D721Med (cell line): ENCODE data around the gene PANK3.

ENCODE experiments used
- DNase-seq: peaks from one replicate; pipeline ENCODE4 v3.0.0; 2011; ENCODE audit warnings: low spot score; ENCODE audit not compliant: insufficient read length
- FAIRE-seq: peaks from 2 replicates; lab custom pipeline; 2011; peaks lifted over from hg19 to GRCh38; lab: Jason Lieb, UNC
- TF ChIP-seq, protein P1 (sequence below): IDR thresholded peaks from 2 replicates; pipeline ENCODE4 v1.5.1; 2012; ENCODE audit warnings: mild to moderate bottlenecking, control low read depth; ENCODE audit not compliant: insufficient read depth; ENCODE audit errors: missing control alignments

PANK3 gene

DNA sequence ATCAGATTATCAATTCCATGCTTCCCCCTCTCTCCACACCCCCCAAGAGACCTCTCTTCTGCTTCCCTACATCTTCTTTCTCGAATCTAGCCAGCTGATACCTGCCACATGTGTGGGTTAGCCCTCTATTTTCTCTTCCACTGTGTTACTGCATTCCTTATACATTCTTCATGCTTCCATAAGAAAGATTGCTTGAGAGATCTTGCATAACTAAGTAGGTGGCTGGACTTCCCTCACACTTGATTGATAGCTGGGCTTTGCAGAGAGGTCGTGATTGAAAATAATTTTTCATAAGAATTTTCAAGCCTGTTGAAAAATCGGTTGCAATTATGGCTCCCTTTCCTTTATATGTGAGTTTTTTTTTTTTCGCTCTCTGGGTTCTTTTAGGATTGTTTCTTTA, 33.0 kb upstream of the PANK3 start:
- no peak for FAIRE-seq
- no peak for DNase-seq
- TF ChIP-seq, protein P1, sequence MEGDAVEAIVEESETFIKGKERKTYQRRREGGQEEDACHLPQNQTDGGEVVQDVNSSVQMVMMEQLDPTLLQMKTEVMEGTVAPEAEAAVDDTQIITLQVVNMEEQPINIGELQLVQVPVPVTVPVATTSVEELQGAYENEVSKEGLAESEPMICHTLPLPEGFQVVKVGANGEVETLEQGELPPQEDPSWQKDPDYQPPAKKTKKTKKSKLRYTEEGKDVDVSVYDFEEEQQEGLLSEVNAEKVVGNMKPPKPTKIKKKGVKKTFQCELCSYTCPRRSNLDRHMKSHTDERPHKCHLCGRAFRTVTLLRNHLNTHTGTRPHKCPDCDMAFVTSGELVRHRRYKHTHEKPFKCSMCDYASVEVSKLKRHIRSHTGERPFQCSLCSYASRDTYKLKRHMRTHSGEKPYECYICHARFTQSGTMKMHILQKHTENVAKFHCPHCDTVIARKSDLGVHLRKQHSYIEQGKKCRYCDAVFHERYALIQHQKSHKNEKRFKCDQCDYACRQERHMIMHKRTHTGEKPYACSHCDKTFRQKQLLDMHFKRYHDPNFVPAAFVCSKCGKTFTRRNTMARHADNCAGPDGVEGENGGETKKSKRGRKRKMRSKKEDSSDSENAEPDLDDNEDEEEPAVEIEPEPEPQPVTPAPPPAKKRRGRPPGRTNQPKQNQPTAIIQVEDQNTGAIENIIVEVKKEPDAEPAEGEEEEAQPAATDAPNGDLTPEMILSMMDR: no peak

DNA sequence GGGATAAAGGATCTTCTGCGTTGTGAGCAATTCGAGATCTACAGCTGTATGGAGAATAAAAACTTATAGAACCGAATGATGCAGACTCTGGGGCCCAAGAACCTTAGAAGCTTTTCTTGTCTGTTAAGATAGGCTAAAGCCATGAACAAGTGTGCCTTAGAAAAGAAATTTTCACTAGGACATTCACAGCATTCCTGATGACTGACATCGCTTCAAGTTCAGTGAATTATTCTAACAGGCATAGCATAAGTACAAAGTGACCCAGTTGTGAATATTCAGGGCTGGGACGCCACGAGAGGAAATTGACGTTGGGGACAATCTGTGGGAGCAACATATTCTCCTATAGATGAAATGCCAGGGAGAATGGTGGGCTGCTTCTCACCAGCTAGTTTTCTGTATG, 32.0 kb upstream of the PANK3 start:
- TF ChIP-seq, protein P1: no peak
- no peak for DNase-seq
- no peak for FAIRE-seq

DNA sequence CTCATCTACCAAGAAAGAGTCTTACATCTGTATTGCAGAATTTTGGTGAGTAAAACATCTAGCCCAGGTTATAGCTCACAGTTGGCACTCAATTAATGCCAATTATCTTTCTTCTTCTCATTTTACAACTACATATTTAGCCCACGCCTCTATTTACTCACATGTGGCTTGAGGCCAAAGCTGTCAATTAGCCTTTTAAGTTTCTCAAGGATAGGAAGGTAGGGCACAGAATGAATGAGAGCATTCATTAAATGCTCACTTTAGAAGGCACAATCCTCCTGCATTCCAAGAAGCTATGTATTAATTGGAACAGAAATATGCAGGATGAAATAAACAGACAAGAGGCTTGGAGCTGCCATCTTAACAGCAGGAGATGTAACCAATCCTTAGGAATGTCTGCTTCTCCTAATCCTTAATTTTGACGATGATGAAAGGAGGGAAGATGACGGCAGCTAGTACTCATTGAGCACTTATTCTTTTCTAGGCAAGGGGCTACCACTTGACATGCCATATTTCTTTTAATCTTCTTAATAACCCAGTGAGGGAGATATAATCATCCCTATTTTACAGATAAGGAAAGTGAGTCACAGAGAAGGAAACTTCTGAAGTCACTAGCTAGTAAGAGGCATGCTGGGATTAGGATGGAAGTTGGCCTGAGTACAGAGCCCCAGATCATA, 30.8 kb upstream of the PANK3 start:
- TF ChIP-seq, protein P1: no peak
- DNase-seq: no peak
- no peak for FAIRE-seq

DNA sequence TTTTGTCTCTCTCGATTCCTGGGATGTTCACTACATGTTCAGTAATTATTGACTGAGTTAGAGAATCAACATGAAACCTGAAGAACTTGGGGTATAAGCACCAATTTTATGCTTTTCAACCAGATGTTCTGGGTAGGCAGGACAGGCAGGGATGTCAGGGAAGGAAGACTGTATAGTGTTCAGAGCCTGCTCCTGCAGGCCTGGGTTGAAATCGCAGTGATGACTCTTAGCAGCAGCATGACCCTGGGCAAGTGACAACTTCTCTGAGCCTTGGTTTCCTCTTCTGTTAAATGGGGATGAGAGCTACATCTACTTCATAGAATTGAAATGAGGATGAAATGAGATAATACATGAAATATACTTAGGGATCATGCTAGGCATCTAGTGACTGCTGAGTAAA, 29.7 kb upstream of the PANK3 start:
- TF ChIP-seq, protein P1: no peak
- FAIRE-seq (no peak), DNase-seq (no peak)

DNA sequence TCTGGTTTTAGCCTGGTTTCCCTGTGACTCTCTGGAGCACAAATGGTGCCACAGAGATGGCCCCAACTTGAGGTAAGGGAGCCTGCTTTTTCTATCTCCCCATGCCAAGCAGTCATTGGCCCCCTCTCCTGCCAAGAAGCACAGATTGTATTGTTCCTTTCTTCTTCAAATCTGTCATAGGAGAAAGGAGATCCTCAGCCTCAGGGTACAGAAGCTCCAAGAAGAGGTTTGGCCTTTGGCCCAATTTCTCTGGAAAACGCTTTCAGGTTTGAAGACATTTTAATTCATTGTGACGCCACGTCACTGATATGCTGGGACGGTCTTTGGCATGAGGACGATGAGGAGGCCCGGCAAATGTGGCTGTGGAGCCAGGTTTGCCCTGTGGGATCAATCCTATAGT, 29.2 kb upstream of the PANK3 start:
- FAIRE-seq (no peak), DNase-seq (no peak)
- TF ChIP-seq, protein P1: no peak

DNA sequence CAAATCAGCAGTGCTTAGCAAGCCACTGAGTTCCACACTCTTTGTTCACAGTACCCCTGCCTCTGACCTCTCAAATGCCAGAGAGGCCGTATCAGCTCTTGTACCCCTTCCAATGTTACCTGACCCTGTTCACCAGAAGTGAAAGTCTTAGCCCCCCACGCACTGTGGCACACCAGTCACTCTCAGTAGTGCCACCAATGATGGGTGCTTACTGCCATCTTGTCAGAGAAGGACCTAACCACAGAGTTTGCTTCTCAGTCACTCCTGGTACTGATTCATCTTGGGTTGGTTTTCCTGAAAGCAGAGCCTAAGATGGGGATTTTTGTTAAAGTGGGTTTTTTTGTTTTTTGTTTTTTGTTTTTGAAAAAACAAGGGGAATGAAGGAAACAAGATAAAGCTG, 28.8 kb upstream of the PANK3 start:
- FAIRE-seq (no peak), DNase-seq (no peak)
- TF ChIP-seq, protein P1: no peak

DNA sequence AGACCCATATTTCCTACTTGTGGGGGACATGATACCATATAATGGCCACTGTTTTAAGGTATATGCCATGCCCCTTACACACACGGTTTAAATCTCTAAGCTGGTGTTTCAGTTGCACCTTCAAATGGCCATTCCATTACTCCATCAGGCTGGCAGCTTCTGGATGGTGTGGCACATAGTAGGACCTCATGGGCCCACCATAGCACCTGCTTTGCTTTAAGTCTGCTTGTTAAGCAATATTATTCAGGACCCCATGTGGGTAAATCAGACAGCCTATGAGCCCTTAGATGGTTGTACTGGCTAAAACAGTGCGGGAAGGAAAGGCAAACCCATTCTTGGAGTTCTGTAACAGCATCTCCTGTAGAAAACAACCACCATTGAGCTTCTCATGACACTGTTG, 27.4 kb upstream of the PANK3 start:
- TF ChIP-seq, protein P1: no peak
- no peak for FAIRE-seq
- DNase-seq: no peak
